ENCODE measurements around the gene SH3GL2. TPM values are rescaled to one million over a fixed set of nuclear protein-coding genes. Genes with fewer than 3 reads are reported as not detected.

Gene SH3GL2
- total RNA-seq, 4 donors from 2014 or later: 0.45 to 2.5 TPM; not detected in 2

DNA sequence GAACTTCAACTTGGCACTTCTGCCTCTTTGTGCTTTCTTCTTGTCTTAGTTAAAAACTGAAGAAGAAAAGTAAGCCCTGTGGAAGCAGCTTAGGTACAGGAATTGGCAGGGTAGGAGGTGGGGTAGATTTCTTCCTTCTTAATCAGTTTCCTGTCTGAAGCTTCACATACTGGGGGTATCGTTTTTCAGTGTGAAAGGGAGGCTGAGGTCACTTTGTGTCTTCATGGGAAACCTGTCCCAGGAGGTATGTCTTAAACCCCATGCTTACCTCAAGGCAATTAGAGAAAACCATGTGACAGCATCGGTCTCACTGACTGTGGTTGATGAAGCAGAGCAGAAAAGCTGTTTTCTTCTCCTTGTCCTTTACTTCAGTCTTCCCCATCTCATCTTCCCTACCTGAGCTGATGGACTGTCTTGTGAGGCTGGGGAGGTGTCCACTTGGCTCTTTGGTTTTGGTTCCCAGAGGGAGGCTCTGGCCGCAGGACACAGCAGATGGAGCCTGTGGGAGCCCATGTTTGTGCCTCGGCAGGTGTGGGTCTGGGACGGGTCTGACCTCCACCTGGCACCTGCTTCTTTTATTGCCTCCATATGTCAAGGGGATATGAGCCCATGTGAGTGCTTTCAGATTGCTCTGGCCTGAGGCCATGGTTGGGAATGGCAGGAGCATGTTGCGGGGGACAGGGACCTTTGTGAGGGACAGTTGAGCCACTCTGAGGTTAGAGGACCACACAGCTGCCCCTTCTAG, 47.0 kb downstream of the SH3GL2 start:
- no peak for TF ChIP-seq POLR2A (IDR thresholded peaks at IDR 0.05)
- TF ChIP-seq, protein P1, sequence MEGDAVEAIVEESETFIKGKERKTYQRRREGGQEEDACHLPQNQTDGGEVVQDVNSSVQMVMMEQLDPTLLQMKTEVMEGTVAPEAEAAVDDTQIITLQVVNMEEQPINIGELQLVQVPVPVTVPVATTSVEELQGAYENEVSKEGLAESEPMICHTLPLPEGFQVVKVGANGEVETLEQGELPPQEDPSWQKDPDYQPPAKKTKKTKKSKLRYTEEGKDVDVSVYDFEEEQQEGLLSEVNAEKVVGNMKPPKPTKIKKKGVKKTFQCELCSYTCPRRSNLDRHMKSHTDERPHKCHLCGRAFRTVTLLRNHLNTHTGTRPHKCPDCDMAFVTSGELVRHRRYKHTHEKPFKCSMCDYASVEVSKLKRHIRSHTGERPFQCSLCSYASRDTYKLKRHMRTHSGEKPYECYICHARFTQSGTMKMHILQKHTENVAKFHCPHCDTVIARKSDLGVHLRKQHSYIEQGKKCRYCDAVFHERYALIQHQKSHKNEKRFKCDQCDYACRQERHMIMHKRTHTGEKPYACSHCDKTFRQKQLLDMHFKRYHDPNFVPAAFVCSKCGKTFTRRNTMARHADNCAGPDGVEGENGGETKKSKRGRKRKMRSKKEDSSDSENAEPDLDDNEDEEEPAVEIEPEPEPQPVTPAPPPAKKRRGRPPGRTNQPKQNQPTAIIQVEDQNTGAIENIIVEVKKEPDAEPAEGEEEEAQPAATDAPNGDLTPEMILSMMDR (IDR thresholded peaks at IDR 0.05): no peak
- H3K4me3 ChIP-seq (replicated peaks in 1 of 3): no peak overlapping the region
- H3K4me1 ChIP-seq: no peaks in the 10 kb centered on the region
- no peak for DNase-seq
- no peaks in the 10 kb centered on the region for H3K9me3 ChIP-seq
- intact Hi-C loops (cut with DNase I): no loop called here
- 76% methylated on average over 6 of the region's 6 CpGs for WGBS, 2 donors
- H3K36me3 ChIP-seq: no peaks in the 10 kb centered on the region
- H3K27me3 ChIP-seq: no peaks in the 10 kb centered on the region
- H3K27ac ChIP-seq: no peak overlapping the region

DNA sequence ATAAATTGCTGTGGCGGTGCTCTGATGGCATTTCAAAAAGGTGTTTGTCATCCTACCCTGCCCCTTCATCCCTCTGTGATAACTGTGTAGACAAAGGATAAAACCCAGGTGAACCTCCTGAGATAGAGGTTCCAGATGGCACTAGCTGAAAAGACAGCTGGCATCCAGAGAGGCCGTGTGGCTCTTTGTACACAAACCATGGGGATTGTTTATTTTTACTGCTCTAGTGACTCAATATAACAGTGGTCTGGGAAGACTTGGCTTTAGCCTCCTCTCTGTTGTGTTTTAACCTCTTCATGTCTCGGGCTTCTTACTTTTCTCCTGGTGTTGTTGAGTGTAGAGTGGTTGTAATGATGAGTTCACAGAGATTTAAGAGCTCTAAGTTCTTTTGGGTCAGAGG, 48.8 kb downstream of the SH3GL2 start:
- no peak overlapping the region for H3K4me3 ChIP-seq (replicated peaks in 1 of 3)
- H3K27me3 ChIP-seq: no peaks in the 10 kb centered on the region
- H3K27ac ChIP-seq: no peak overlapping the region
- no peaks in the 10 kb centered on the region for H3K36me3 ChIP-seq
- no peaks in the 10 kb centered on the region for H3K4me1 ChIP-seq
- H3K9me3 ChIP-seq: no peaks in the 10 kb centered on the region
- DNase-seq: no peak
- intact Hi-C loops (cut with DNase I): no loop called here
- TF ChIP-seq, protein P1 (IDR thresholded peaks at IDR 0.05): no peak
- TF ChIP-seq POLR2A (IDR thresholded peaks at IDR 0.05): no peak
- WGBS, 2 donors: 47 to 50% methylated on average over 3 of the region's 3 CpGs

DNA sequence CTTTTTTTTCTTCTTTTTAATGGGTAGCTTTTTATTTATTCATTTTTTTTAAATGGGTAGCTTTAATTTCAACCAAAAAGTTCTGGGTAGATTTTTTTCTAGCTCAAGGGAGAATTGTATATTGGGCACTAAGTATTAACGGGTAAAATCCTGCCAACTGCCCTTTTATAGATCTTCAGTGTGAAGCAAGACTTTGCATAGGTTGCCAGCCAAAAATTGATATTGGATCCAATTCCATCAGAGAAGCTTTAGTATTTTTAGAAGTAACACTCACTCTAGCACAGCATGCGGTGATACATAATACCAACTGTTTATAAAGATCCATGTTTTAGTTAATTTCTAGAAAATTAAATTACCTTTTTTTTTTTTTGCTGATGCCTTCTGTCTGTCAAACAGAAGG, 49.8 kb downstream of the SH3GL2 start:
- H3K36me3 ChIP-seq: no peaks in the 10 kb centered on the region
- no peak overlapping the region for H3K27ac ChIP-seq
- WGBS, 2 donors: 96 to 97% methylated on average over 2 of the region's 2 CpGs
- intact Hi-C loops (cut with DNase I): no loop called here
- TF ChIP-seq POLR2A (IDR thresholded peaks at IDR 0.05): no peak
- TF ChIP-seq, protein P1 (IDR thresholded peaks at IDR 0.05): no peak
- H3K27me3 ChIP-seq: no peaks in the 10 kb centered on the region
- no peak for DNase-seq
- no peak overlapping the region for H3K4me3 ChIP-seq (replicated peaks in 1 of 3)
- no peaks in the 10 kb centered on the region for H3K9me3 ChIP-seq
- no peaks in the 10 kb centered on the region for H3K4me1 ChIP-seq

DNA sequence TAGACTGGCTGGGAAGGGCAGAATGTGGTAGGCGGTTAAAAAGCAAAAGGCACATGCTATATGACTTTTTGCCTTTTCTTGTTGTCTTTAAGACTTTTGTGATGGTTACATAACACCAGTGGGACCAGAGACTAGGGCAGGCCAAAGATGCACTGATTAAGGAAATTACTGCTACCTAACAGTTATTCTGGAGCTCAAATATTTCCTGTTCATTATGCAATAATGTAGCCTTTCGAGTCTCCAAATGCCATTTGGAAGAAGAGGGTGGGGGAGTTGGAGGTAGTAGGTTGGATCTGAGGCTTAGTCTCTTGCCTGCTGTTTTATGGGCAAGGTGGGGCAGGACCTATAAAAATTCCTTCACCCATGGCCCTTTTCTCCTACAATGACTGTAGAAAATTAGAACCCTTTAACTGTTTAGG, 51.7 kb downstream of the SH3GL2 start:
- WGBS, 2 donors: 64 to 79% methylated on average over 2 of the region's 2 CpGs
- no peak overlapping the region for H3K27ac ChIP-seq
- TF ChIP-seq, protein P1 (IDR thresholded peaks at IDR 0.05): no peak
- no peaks in the 10 kb centered on the region for H3K36me3 ChIP-seq
- no peaks in the 10 kb centered on the region for H3K4me1 ChIP-seq
- H3K9me3 ChIP-seq: no peaks in the 10 kb centered on the region
- intact Hi-C loops (cut with DNase I): no loop called here
- H3K27me3 ChIP-seq: no peaks in the 10 kb centered on the region
- no peak for DNase-seq
- H3K4me3 ChIP-seq (replicated peaks in 1 of 3): no peak overlapping the region

DNA sequence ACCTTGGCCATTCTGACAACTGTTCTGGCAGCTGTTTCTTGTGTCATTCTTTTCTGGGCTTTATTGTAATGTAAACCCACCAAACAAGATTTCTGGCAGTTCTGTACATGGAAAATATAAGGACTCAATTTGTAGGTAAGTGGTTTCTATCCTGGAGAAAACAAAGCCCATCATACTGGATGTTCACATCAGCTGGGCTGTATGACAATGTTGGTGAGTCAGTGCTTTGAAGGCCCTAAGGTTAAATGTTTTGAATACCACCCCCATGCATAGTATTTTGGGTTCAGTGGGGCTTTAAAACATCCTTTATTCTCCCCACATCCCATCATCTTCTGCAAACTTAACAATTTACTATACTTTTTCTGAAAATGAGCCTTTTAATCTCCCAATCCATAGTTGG, 52.5 kb downstream of the SH3GL2 start:
- no peak for DNase-seq
- no peaks in the 10 kb centered on the region for H3K27me3 ChIP-seq
- intact Hi-C loops (cut with DNase I): no loop called here
- no peaks in the 10 kb centered on the region for H3K36me3 ChIP-seq
- no peak for TF ChIP-seq POLR2A (IDR thresholded peaks at IDR 0.05)
- TF ChIP-seq, protein P1 (IDR thresholded peaks at IDR 0.05): no peak
- no peak overlapping the region for H3K4me3 ChIP-seq (replicated peaks in 1 of 3)
- H3K27ac ChIP-seq: no peak overlapping the region
- no peaks in the 10 kb centered on the region for H3K4me1 ChIP-seq
- no peaks in the 10 kb centered on the region for H3K9me3 ChIP-seq

Measured in thyroid gland (tissue), 4 donors.